K562 (cell line): Measurements from ENCODE around the gene FUT4. TPM values are rescaled to one million over a fixed set of nuclear protein-coding genes. Genes with fewer than 3 reads are reported as not detected.

Experiments
- BRD4 ChIP-seq: fragments of 200-600 bp; sonication (generic); IDR thresholded peaks from 2 replicates; pipeline ENCODE4 v1.6.1; 2017; ENCODE audit warnings: inconsistent platforms
- CBFA2T3 ChIP-seq: fragments of 450-650 bp; IDR thresholded peaks from 2 replicates; pipeline ENCODE4 v1.6.1; 2017
- CBX2 ChIP-seq: fragments of 200-600 bp; sonication (generic); IDR thresholded peaks from one replicate; pipeline ENCODE4 v1.6.1; 2012; ENCODE audit warnings: mild to moderate bottlenecking, low read length, inconsistent platforms; ENCODE audit not compliant: insufficient read depth, poor library complexity, severe bottlenecking
- CTCF ChIP-seq, 3 experiments: IDR thresholded peaks in 2 of 3; conservative IDR thresholded peaks in 1 of 3; 2 replicates each; pipeline ENCODE4 v1.5.1; 2011 to 2012; ENCODE audit warnings: low read length in 3 of 3, mild to moderate bottlenecking in 3 of 3, control low read depth in 2 of 3, improper control_type of control experiment in 1 of 3, inconsistent platforms in 1 of 3, low read depth in 1 of 3, mixed read lengths in 1 of 3, moderate library complexity in 1 of 3; ENCODE audit not compliant: insufficient read depth in 2 of 3
- HDAC1 ChIP-seq, 2 experiments: fragments of 450-650 bp; IDR thresholded peaks; 2 replicates each; pipeline ENCODE4 v1.6.1; 2016 to 2017; ENCODE audit warnings: inconsistent platforms in 1 of 2, mild to moderate bottlenecking in 1 of 2, moderate library complexity in 1 of 2
- HINFP ChIP-seq: fragments of 450-650 bp; conservative IDR thresholded peaks from 2 replicates; pipeline ENCODE4 v1.6.1; 2016; ENCODE audit warnings: missing genetic modification characterization, low read depth, mild to moderate bottlenecking, control low read depth, missing compliant biosample characterization
- HMG20A ChIP-seq: fragments of 450-650 bp; formaldehyde crosslinking; conservative IDR thresholded peaks from 2 replicates; pipeline ENCODE4 v1.4.0; 2020; ENCODE audit warnings: mild to moderate bottlenecking, mixed read lengths
- MTA1 ChIP-seq: fragments of 450-650 bp; IDR thresholded peaks from 2 replicates; pipeline ENCODE4 v1.6.1; 2017; ENCODE audit warnings: borderline replicate concordance
- NCOA1 ChIP-seq: fragments of 450-650 bp; IDR thresholded peaks from 2 replicates; pipeline ENCODE4 v1.6.1; 2016; ENCODE audit warnings: low read depth
- NFATC3 ChIP-seq: fragments of 450-650 bp; IDR thresholded peaks from 2 replicates; pipeline ENCODE4 v1.6.1; 2017; ENCODE audit warnings: mild to moderate bottlenecking
- NR2C1 ChIP-seq, 2 experiments: fragments of 450-650 bp; IDR thresholded peaks; 2 replicates each; pipeline ENCODE4 v1.6.1; 2017; ENCODE audit warnings: mild to moderate bottlenecking in 2 of 2, antibody characterized with exemption in 1 of 2, inconsistent platforms in 1 of 2, missing compliant biosample characterization in 1 of 2, missing genetic modification characterization in 1 of 2
- RREB1 ChIP-seq: fragments of 250-450 bp; sonication (Bioruptor Pico); IDR thresholded peaks from 2 replicates; pipeline ENCODE4 v1.4.0; 2020
- ZBTB26 ChIP-seq: fragments of 450-650 bp; formaldehyde crosslinking; IDR thresholded peaks from 2 replicates; pipeline ENCODE4 v1.4.0; 2022; ENCODE audit warnings: missing genetic modification characterization
- ZNF696 ChIP-seq: fragments of 250-450 bp; sonication (Bioruptor Pico); conservative IDR thresholded peaks from 2 replicates; pipeline ENCODE4 v1.4.0; 2020; ENCODE audit warnings: mild to moderate bottlenecking, moderate library complexity
- ZNF699 ChIP-seq: fragments of 250-450 bp; sonication (Bioruptor Pico); IDR thresholded peaks from 2 replicates; pipeline ENCODE4 v1.8.0; 2021; ENCODE audit warnings: mild to moderate bottlenecking, moderate library complexity; ENCODE audit not compliant: insufficient replicate concordance
- polyA plus RNA-seq, 8 experiments: library from polyadenylated mRNA; depleted of rRNA in 4 of 8; stranded (reverse) in 5 of 8; unstranded in 3 of 8; fragments of >200 nt; fragmentation: Nextera tagmentation in 2 of 8; fragmentation: Illumina TruSeq in 1 of 8; extraction: Ambion mirVana in 2 of 8; extraction: Trizol in 1 of 8; gene quantifications; 2 replicates each; pipeline versions ENCODE4 v1.2.1 to v1.2.3, GENCODE V29; 2011 to 2014; ENCODE audit warnings: inconsistent platforms in 1 of 8, missing spikeins in 1 of 8
- total RNA-seq, 7 experiments: library from RNA; depleted of rRNA in 6 of 7; stranded (reverse); fragments of >200 nt in 6 of 7; fragmentation: Illumina TruSeq in 2 of 7; extraction: Trizol in 2 of 7; gene quantifications; 2 replicates each; pipeline versions ENCODE4 v1.2.1 to v1.2.3, GENCODE V29; 2011 to 2021; ENCODE audit warnings: low replicate concordance in 1 of 7

Gene FUT4
- total and polyA plus RNA-seq, 9 of the 15 experiments (the other 6 are each of a cell fraction or from before 2014, with no cell fraction given): 1.1 to 8.9 (median 5.5) TPM

GRCh38 chr11:94543695-94544645, at the start of gene FUT4 (continued):
- TF ChIP-seq NCOA1 (peak; percentile 76; the same call in 1 of the 2 replicates), NFATC3 (no peak), RREB1 (CRISPR knock-in tag) (peak; percentile 79; the same call in 1 of the 2 replicates), CBX2 (no peak), HDAC1 (IDR thresholded peaks at IDR 0.05) (0 out of 4 replicates have a peak, but pooled peaks of 1 of the 2 experiments have one; percentile 33), NR2C1 (IDR thresholded peaks at IDR 0.05) (no peak), NR2C1 (tag; IDR thresholded peaks at IDR 0.05) (no peak; the same call in 1 of the 2 replicates), CTCF (IDR thresholded peaks at IDR 0.05 in 2 of 3, conservative IDR thresholded peaks at IDR 0.05 in 1 of 3; ENCODE audit: insufficient read depth in 2 of 3, low read depth in 1 of 3, low read length in 3 of 3) (0 out of 6 replicates have a peak, but pooled peaks of 1 of the 3 experiments have one; percentile 1), HMG20A (CRISPR knock-in tag) (no peak), ZNF696 (CRISPR knock-in tag) (no peak), MTA1 (0 out of 2 replicates have a peak, but pooled peaks have one; percentile 33), BRD4 (peak; percentile 83; the same call in 1 of the 2 replicates), ZNF699 (no peak), CBFA2T3 (0 out of 2 replicates have a peak, but pooled peaks have one; percentile 10), HINFP (tag) (no peak), ZBTB26 (CRISPR knock-in tag) (0 out of 2 replicates have a peak, but pooled peaks have one; percentile 12)
